IMR-90 (cell line): ENCODE data around the gene CLTCL1. TPM values are rescaled to one million over a fixed set of nuclear protein-coding genes. Genes with fewer than 3 reads are reported as not detected.

Experiments used
- ATAC-seq: fragments of 200-7000 bp; cut with Tn5 transposase; 2 replicates; pipeline ENCODE4 v1.9.1; 2020; ENCODE audit warnings: low read depth, mild to moderate bottlenecking, moderate library complexity
- BruUV-seq: library from RNA; stranded (reverse); fragments of 400-500 nt; replicated peaks from 2 replicates; lab custom pipeline; 2021; lab: Mats Ljungman, UMichigan
- CTCF ChIA-PET: fragments of 300-600 bp; formaldehyde crosslinking; extraction: SDS; loops from one replicate; lab custom pipeline; 2021; ENCODE audit warnings: antibody characterized with exemption; lab: Yijun Ruan, JAX
- POLR2A ChIA-PET: fragments of 300-600 bp; sonication (Branson Sonifier 250); formaldehyde crosslinking; loops from one replicate; lab custom pipeline; 2022; ENCODE audit warnings: antibody characterized with exemption; ENCODE audit not compliant: unreplicated experiment; lab: Charles Lee
- DNase-seq: peaks from one replicate; pipeline ENCODE4 v3.0.0; 2013
- H2AFZ ChIP-seq: replicated peaks from 2 replicates; pipeline ENCODE3; 2013; ENCODE audit warnings: low read length, mild to moderate bottlenecking; ENCODE audit not compliant: poor library complexity
- H2AK5ac ChIP-seq: 2 replicates; pipeline ENCODE4 v1.6.1; 2013; ENCODE audit warnings: low read depth, low read length, inconsistent platforms
- H2AK9ac ChIP-seq: replicated peaks from 2 replicates; pipeline ENCODE3; 2013; ENCODE audit warnings: mild to moderate bottlenecking, low read depth, low read length, moderate library complexity; ENCODE audit not compliant: poor library complexity
- H2BK120ac ChIP-seq: 2 replicates; pipeline ENCODE4 v1.6.1; 2013; ENCODE audit warnings: low read depth, low read length, inconsistent platforms
- H2BK15ac ChIP-seq: 3 replicates; pipeline ENCODE4 v1.6.1; 2013; ENCODE audit warnings: low read depth, low read length, inconsistent platforms
- H2BK20ac ChIP-seq: 2 replicates; pipeline ENCODE4 v1.6.1; 2013; ENCODE audit warnings: low read depth, mild to moderate bottlenecking, inconsistent platforms, low read length, moderate library complexity
- H2BK5ac ChIP-seq: 2 replicates; pipeline ENCODE4 v1.6.1; 2013; ENCODE audit warnings: mild to moderate bottlenecking, low read depth, low read length, inconsistent platforms; ENCODE audit not compliant: poor library complexity, severe bottlenecking
- H3K14ac ChIP-seq: replicated peaks from 2 replicates; pipeline ENCODE4 v1.6.1; 2013; ENCODE audit warnings: low read depth, low read length, inconsistent platforms
- H3K18ac ChIP-seq: 2 replicates; pipeline ENCODE4 v1.6.1; 2013; ENCODE audit warnings: low read depth, low read length, control low read depth
- H3K23ac ChIP-seq: 2 replicates; pipeline ENCODE4 v1.6.1; 2013; ENCODE audit warnings: low read depth, low read length, inconsistent platforms
- H3K27ac ChIP-seq: 2 replicates; pipeline ENCODE4 v1.5.1; 2013; ENCODE audit warnings: mild to moderate bottlenecking, control low read depth, low read length; ENCODE audit not compliant: insufficient read depth
- H3K27me3 ChIP-seq: 2 replicates; pipeline ENCODE4 v1.6.1; 2013; ENCODE audit warnings: low read length; ENCODE audit not compliant: control insufficient read depth, insufficient read depth
- H3K36me3 ChIP-seq: 2 replicates; pipeline ENCODE4 v1.6.1; 2013; ENCODE audit warnings: low read length, mixed read lengths; ENCODE audit not compliant: control insufficient read depth, insufficient read depth
- H3K4ac ChIP-seq: 2 replicates; pipeline ENCODE4 v1.6.1; 2013; ENCODE audit warnings: low read depth, low read length, inconsistent platforms
- H3K4me1 ChIP-seq: 2 replicates; pipeline ENCODE4 v1.6.1; 2013; ENCODE audit warnings: low read length, mixed read lengths; ENCODE audit not compliant: control insufficient read depth, insufficient read depth
- H3K4me2 ChIP-seq: 2 replicates; pipeline ENCODE4 v1.6.1; 2013; ENCODE audit warnings: low read depth, mild to moderate bottlenecking, control low read depth, low read length, moderate library complexity
- H3K4me3 ChIP-seq: 2 replicates; pipeline ENCODE4 v1.5.1; 2013; ENCODE audit warnings: low read depth, mild to moderate bottlenecking, control low read depth, low read length, moderate library complexity; ENCODE audit not compliant: insufficient read depth
- H3K56ac ChIP-seq: 2 replicates; pipeline ENCODE4 v1.6.1; 2013; ENCODE audit warnings: low read length, inconsistent platforms; ENCODE audit not compliant: insufficient read depth; ENCODE audit errors: extremely low read depth
- H3K79me1 ChIP-seq, 2 experiments: 2 replicates each; pipeline ENCODE4 v1.6.1; 2013; ENCODE audit warnings: low read length in 2 of 2, inconsistent platforms in 1 of 2, low read depth in 1 of 2
- H3K9ac ChIP-seq: 2 replicates; pipeline ENCODE4 v1.6.1; 2013; ENCODE audit warnings: low read depth, low read length, control low read depth
- H3K9me1 ChIP-seq: 2 replicates; pipeline ENCODE4 v1.6.1; 2013; ENCODE audit warnings: low read length, inconsistent platforms; ENCODE audit not compliant: insufficient read depth
- H3K9me3 ChIP-seq: 2 replicates; pipeline ENCODE4 v1.6.1; 2013; ENCODE audit warnings: low read length; ENCODE audit not compliant: control insufficient read depth, insufficient read depth
- H4K20me1 ChIP-seq: 2 replicates; pipeline ENCODE4 v1.6.1; 2013; ENCODE audit warnings: low read length, inconsistent platforms; ENCODE audit not compliant: insufficient read depth
- H4K5ac ChIP-seq: 2 replicates; pipeline ENCODE4 v1.6.1; 2013; ENCODE audit warnings: mild to moderate bottlenecking, low read depth, low read length, control low read depth
- H4K8ac ChIP-seq, 2 experiments: 2 replicates each; pipeline ENCODE4 v1.6.1; 2013; ENCODE audit warnings: low read depth in 2 of 2, low read length in 2 of 2, control low read depth in 1 of 2, inconsistent platforms in 1 of 2
- H4K91ac ChIP-seq: 2 replicates; pipeline ENCODE4 v1.6.1; 2013; ENCODE audit warnings: low read depth, low read length, inconsistent platforms; ENCODE audit not compliant: insufficient read depth
- RAD21 ChIP-seq: IDR thresholded peaks from 2 replicates; pipeline ENCODE4 v1.6.1; 2012; ENCODE audit warnings: low read length, improper control_type of control experiment
- WGBS, 2 experiments: methylation state at CpG; one replicate each; pipeline versions ENCODE4 v1.1.5 to v1.1.7; 2013; ENCODE audit warnings: missing lambda C conversion rate in 2 of 2; ENCODE audit not compliant: insufficient read length in 1 of 2; ENCODE audit errors: extremely low coverage in 2 of 2; 5-methylcytosine and 5-hydroxymethylcytosine counted together
- dilution Hi-C: fragments of 300-500 bp; cut with HindIII; formaldehyde crosslinking; loops from one replicate; pipeline ENCODE4 v1.14.3; 2018; ENCODE audit warnings: low sequenced_read_pairs; ENCODE audit not compliant: unreplicated experiment
- in situ Hi-C: fragments of 300-500 bp; cut with MboI; formaldehyde crosslinking; loops from 3 replicates; pipeline ENCODE4 v1.14.3; 2019; ENCODE audit warnings: low sequenced_read_pairs, inconsistent platforms, mixed read lengths
- intact Hi-C: fragments of 100-400 bp; cut with micrococcal nuclease; formaldehyde crosslinking; loops from 2 replicates; pipeline ENCODE4 v1.10.0; 2022
- polyA plus RNA-seq, 3 experiments: library from polyadenylated mRNA; depleted of rRNA; stranded (reverse); fragments of >200 nt; gene quantifications; 2 replicates each; pipeline ENCODE4 v1.2.3, GENCODE V29; 2012; ENCODE audit warnings: low replicate concordance in 1 of 3
- total RNA-seq: library from RNA; depleted of rRNA; stranded (reverse); fragments of >200 nt; gene quantifications from 2 replicates; pipeline ENCODE4 v1.2.3, GENCODE V29; 2012
- TF ChIP-seq, protein P1 (sequence below): fragments of 150-350 bp; IDR thresholded peaks from 2 replicates; pipeline ENCODE4 v1.6.1; 2017; ENCODE audit warnings: mild to moderate bottlenecking, antibody characterized with exemption, low read length, low read depth

CLTCL1 gene
- total and polyA plus RNA-seq, 2 of the 4 experiments (the other 2 are of a cell fraction), result 6.2 to 8.1 TPM

DNA sequence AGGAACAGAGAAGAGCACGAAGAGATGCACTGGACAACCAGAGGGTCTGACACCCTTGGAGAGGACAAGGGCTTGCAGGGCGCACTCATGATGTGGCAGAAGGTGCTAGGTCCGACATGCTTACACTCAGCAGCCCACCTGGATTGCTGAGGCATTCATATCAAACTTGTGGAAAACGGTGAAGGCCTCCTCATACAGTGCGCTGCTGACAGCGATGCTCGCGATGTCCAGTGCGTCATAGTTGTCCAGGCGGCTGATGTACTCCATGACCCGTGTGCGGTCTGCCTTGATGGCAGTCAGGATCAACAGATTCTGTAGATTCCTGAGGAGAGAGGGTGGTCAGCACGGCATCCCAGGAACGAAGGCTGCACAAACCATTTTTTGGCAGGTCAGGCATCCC, 81.3 kb downstream of the CLTCL1 start:
- DNase-seq, result no peak
- no peak overlapping the region for H3K27ac ChIP-seq
- H2BK15ac ChIP-seq, result no peak overlapping the region
- H2BK120ac ChIP-seq, result no peak overlapping the region
- no peak overlapping the region for H2BK20ac ChIP-seq
- H4K20me1 ChIP-seq, result no peaks in the 10 kb centered on the region
- no peak overlapping the region for H2AK9ac ChIP-seq
- no peak overlapping the region for H3K23ac ChIP-seq
- no peaks in the 10 kb centered on the region for H3K27me3 ChIP-seq
- no peak overlapping the region for H4K91ac ChIP-seq
- ATAC-seq, result no peak
- ChIA-PET POLR2A (no interaction called here), CTCF (no interaction called here)
- no peak overlapping the region for H3K9ac ChIP-seq
- H2AFZ ChIP-seq, result no peak overlapping the region
- H2BK5ac ChIP-seq, result no peak overlapping the region
- H3K9me1 ChIP-seq, result peaks cover 7% of the 10 kb centered on the region; the same call in 1 of the 2 replicates
- no TSS peak for BruUV-seq
- H3K79me1 ChIP-seq, result no peaks in the 10 kb centered on the region
- no peak for TF ChIP-seq RAD21
- TF ChIP-seq, protein P1, sequence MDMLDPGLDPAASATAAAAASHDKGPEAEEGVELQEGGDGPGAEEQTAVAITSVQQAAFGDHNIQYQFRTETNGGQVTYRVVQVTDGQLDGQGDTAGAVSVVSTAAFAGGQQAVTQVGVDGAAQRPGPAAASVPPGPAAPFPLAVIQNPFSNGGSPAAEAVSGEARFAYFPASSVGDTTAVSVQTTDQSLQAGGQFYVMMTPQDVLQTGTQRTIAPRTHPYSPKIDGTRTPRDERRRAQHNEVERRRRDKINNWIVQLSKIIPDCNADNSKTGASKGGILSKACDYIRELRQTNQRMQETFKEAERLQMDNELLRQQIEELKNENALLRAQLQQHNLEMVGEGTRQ, result no peak
- H3K4me2 ChIP-seq, result no peak overlapping the region
- no peak overlapping the region for H2AK5ac ChIP-seq
- no peak overlapping the region for H3K56ac ChIP-seq
- no peak overlapping the region for H3K4me3 ChIP-seq
- in situ Hi-C loops, result no loop called here
- no peak overlapping the region for H4K5ac ChIP-seq
- no peak overlapping the region for H3K14ac ChIP-seq
- peaks cover 2% of the 10 kb centered on the region; the same call in 1 of the 2 replicates for H3K4me1 ChIP-seq
- H3K4ac ChIP-seq, result no peak overlapping the region
- intact Hi-C loops, result no loop called here
- H3K9me3 ChIP-seq, result no peaks in the 10 kb centered on the region
- peaks cover 5% of the 10 kb centered on the region; the same call in 1 of the 2 replicates for H3K36me3 ChIP-seq
- H4K8ac ChIP-seq, result no peak overlapping the region
- WGBS, 2 experiments, result 89% methylated on average over 11 of the region's 14 CpGs; no CpG with 5 or more reads in 1 of the 2 experiments
- dilution Hi-C loops, result no loop called here
- H3K18ac ChIP-seq, result no peak overlapping the region
